OCI-LY3 (cell line): ENCODE results near the gene BICDL1.

ENCODE experiments used
- H2AFZ ChIP-seq: fragments of 200-600, 300-600 bp; shearing (Covaris generic); 2 replicates; pipeline ENCODE4 v1.6.0; 2014; ENCODE audit warnings: antibody characterized with exemption, low read depth, low read length
- H3K27ac ChIP-seq: fragments of 200-600, 300-600 bp; sonication (generic); 2 replicates; pipeline ENCODE4 v1.5.1; 2014; ENCODE audit warnings: mild to moderate bottlenecking, low read length, moderate library complexity, mixed read lengths
- H3K27me3 ChIP-seq: fragments of 200-600, 300-600 bp; sonication (generic); 2 replicates; pipeline ENCODE4 v1.6.1; 2014; ENCODE audit warnings: low read depth, low read length, mixed read lengths
- H3K36me3 ChIP-seq: fragments of 200-600, 300-600 bp; sonication (generic); replicated peaks from 2 replicates; pipeline ENCODE3; 2014; ENCODE audit warnings: low read depth, low read length, mixed read lengths
- H3K4me1 ChIP-seq: fragments of 300-600, 200-600 bp; sonication (generic); 2 replicates; pipeline ENCODE4 v1.6.1; 2014; ENCODE audit warnings: low read length, mixed read lengths
- H3K4me2 ChIP-seq: fragments of 200-600, 300-600 bp; sonication (generic); 2 replicates; pipeline ENCODE4 v1.6.1; 2014; ENCODE audit warnings: low read length, mixed read lengths
- H3K4me3 ChIP-seq: fragments of 300-600, 200-600 bp; sonication (generic); 2 replicates; pipeline ENCODE4 v1.5.1; 2014; ENCODE audit warnings: antibody characterized with exemption, mild to moderate bottlenecking, low read length, moderate library complexity
- H3K79me2 ChIP-seq: fragments of 300-600, 200-600 bp; shearing (Covaris generic); 2 replicates; pipeline ENCODE4 v1.6.1; 2014; ENCODE audit warnings: mild to moderate bottlenecking, low read length, mixed read lengths
- H3K9ac ChIP-seq: fragments of 300-600, 200-600 bp; shearing (Covaris generic); 2 replicates; pipeline ENCODE4 v1.6.0; 2014; ENCODE audit warnings: mild to moderate bottlenecking, low read length, moderate library complexity
- H3K9me3 ChIP-seq: fragments of 200-600, 300-600 bp; shearing (Covaris generic); 2 replicates; pipeline ENCODE4 v1.6.1; 2014; ENCODE audit warnings: low read length, mixed read lengths; ENCODE audit not compliant: insufficient read depth
- H4K20me1 ChIP-seq: fragments of 200-600, 300-600 bp; sonication (generic); 2 replicates; pipeline ENCODE4 v1.6.1; 2016; ENCODE audit warnings: low read length, mixed read lengths; ENCODE audit not compliant: insufficient read depth
- EZH2phosphoT487 ChIP-seq: fragments of 200-600 bp; shearing (Covaris generic); IDR thresholded peaks from 2 replicates; pipeline ENCODE4 v1.6.1; 2018; ENCODE audit warnings: antibody characterized with exemption, mixed run types, low read depth
- TF ChIP-seq, protein P1 (sequence below): fragments of 200-600, 300-600 bp; sonication (generic); IDR thresholded peaks from 2 replicates; pipeline ENCODE4 v1.5.1; 2014; ENCODE audit warnings: antibody characterized with exemption, low read length, low read depth

Gene BICDL1

GRCh38 chr12:120067084-120067869 is 78.2 kb downstream of the BICDL1 start:
- Histone ChIP-seq H2AFZ (no peak overlapping the region), H3K36me3 (peaks cover 6% of the 10 kb centered on the region), H3K9ac (no peak overlapping the region), H3K27me3 (no peaks in the 10 kb centered on the region), H3K4me1 (no peaks in the 10 kb centered on the region), H3K27ac (no peak overlapping the region), H3K4me2 (no peak overlapping the region), H3K9me3 (no peaks in the 10 kb centered on the region), H3K79me2 (no peaks in the 10 kb centered on the region), H4K20me1 (no peaks in the 10 kb centered on the region), H3K4me3 (no peak overlapping the region)
- TF ChIP-seq EZH2phosphoT487, result no peak
- TF ChIP-seq, protein P1, sequence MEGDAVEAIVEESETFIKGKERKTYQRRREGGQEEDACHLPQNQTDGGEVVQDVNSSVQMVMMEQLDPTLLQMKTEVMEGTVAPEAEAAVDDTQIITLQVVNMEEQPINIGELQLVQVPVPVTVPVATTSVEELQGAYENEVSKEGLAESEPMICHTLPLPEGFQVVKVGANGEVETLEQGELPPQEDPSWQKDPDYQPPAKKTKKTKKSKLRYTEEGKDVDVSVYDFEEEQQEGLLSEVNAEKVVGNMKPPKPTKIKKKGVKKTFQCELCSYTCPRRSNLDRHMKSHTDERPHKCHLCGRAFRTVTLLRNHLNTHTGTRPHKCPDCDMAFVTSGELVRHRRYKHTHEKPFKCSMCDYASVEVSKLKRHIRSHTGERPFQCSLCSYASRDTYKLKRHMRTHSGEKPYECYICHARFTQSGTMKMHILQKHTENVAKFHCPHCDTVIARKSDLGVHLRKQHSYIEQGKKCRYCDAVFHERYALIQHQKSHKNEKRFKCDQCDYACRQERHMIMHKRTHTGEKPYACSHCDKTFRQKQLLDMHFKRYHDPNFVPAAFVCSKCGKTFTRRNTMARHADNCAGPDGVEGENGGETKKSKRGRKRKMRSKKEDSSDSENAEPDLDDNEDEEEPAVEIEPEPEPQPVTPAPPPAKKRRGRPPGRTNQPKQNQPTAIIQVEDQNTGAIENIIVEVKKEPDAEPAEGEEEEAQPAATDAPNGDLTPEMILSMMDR, result no peak

DNA sequence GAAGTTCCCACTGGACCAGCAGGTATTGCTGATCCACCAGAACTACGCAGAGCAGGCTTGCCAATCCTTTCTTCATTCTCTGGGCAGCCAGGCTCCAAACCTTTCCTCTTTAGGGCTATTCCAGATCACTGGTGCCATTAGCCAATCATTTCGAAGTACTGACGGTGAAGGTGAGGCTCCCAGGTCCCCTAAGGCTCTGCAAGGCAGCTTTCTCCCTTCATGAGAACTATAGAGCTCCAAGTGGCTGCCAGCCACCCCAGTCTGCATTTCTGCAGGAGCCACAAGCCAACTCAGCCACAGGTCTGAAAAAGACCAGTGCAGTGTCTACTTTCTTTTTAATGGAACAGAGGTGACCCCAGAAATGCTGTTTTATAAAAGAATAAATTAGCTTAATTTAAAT is 78.9 kb downstream of the BICDL1 start:
- no peaks in the 10 kb centered on the region for H4K20me1 ChIP-seq
- no peaks in the 10 kb centered on the region for H3K4me1 ChIP-seq
- H3K9ac ChIP-seq, result no peak overlapping the region
- no peak overlapping the region for H3K4me3 ChIP-seq
- TF ChIP-seq EZH2phosphoT487, result no peak
- TF ChIP-seq, protein P1, result no peak
- H3K4me2 ChIP-seq, result no peak overlapping the region
- H3K79me2 ChIP-seq, result no peaks in the 10 kb centered on the region
- no peak overlapping the region for H3K27ac ChIP-seq
- H3K9me3 ChIP-seq, result no peaks in the 10 kb centered on the region
- no peaks in the 10 kb centered on the region for H3K27me3 ChIP-seq
- H3K36me3 ChIP-seq, result peaks cover 8% of the 10 kb centered on the region
- no peak overlapping the region for H2AFZ ChIP-seq

GRCh38 chr12:120069278-120069677 is 80.2 kb downstream of the BICDL1 start:
- H3K36me3 ChIP-seq, result peaks cover 8% of the 10 kb centered on the region
- no peak overlapping the region for H3K4me2 ChIP-seq
- H3K79me2 ChIP-seq, result no peaks in the 10 kb centered on the region
- H3K9ac ChIP-seq, result no peak overlapping the region
- H4K20me1 ChIP-seq, result no peaks in the 10 kb centered on the region
- no peaks in the 10 kb centered on the region for H3K27me3 ChIP-seq
- no peak overlapping the region for H2AFZ ChIP-seq
- no peak overlapping the region for H3K27ac ChIP-seq
- no peaks in the 10 kb centered on the region for H3K9me3 ChIP-seq
- H3K4me3 ChIP-seq, result no peak overlapping the region
- no peaks in the 10 kb centered on the region for H3K4me1 ChIP-seq
- TF ChIP-seq, protein P1, result no peak
- no peak for TF ChIP-seq EZH2phosphoT487

DNA sequence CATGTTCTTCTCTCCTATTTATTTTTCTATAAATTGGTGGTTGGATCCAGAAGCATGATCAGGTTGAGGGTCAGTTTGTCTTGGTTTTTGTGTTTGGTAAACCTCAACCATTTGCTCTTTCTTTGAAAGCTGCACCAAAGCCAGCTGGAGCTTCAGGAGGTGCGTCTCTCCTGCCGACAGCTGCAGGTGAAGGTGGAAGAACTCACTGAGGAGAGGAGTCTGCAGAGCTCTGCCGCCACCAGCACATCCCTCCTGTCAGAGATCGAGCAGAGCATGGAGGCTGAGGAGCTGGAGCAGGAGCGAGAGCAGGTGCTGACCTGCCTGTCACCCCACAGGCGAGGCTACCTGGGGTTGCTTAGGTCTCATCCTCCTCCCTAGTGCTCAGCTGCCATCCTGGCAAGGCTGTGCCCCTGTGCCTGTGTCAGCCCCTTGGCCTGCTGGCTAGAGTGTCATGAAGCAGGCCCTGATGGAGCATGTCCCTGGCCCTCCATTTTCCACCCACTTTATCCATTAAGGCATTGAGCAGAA is 82.5 kb downstream of the BICDL1 start:
- Histone ChIP-seq H4K20me1 (no peaks in the 10 kb centered on the region), H3K9ac (no peak overlapping the region), H3K4me3 (no peak overlapping the region), H2AFZ (no peak overlapping the region), H3K4me2 (no peak overlapping the region), H3K36me3 (peaks cover 5% of the 10 kb centered on the region), H3K27ac (no peak overlapping the region), H3K9me3 (no peaks in the 10 kb centered on the region), H3K4me1 (peaks cover 13% of the 10 kb centered on the region), H3K79me2 (no peaks in the 10 kb centered on the region), H3K27me3 (no peaks in the 10 kb centered on the region)
- no peak for TF ChIP-seq EZH2phosphoT487
- TF ChIP-seq, protein P1, result no peak
